Tibial nerve (tissue), 4 donors: ENCODE data around the gene FARP1. TPM values are rescaled to one million over a fixed set of nuclear protein-coding genes. Genes with fewer than 3 reads are reported as not detected.

Experiments
- DNase-seq, 2 donors: peaks; one replicate each; pipeline ENCODE4 v3.0.0-alpha.2; 2019; ENCODE audit warnings: low spot score in 2 of 2
- H3K27ac ChIP-seq, 4 donors: fragments of 200-600 bp; sonication (generic) in 3 of 4; one replicate each; pipeline ENCODE4 v1.5.1; 2017 to 2019; ENCODE audit warnings: mild to moderate bottlenecking in 1 of 4
- H3K27me3 ChIP-seq, 2 donors: fragments of 200-600 bp; sonication (generic) in 1 of 2; one replicate each; pipeline versions ENCODE4 v1.5.1 to v1.6.0; 2017 to 2019
- H3K36me3 ChIP-seq, 3 donors: fragments of 200-600 bp; sonication (generic); one replicate each; pipeline ENCODE4 v1.5.1; 2018 to 2019
- H3K4me1 ChIP-seq, 4 donors: fragments of 200-600 bp; sonication (generic) in 3 of 4; one replicate each; pipeline ENCODE4 v1.5.1; 2017 to 2019
- H3K4me3 ChIP-seq, 4 donors: fragments of 200-600 bp; sonication (generic) in 3 of 4; one replicate each; pipeline ENCODE4 v1.5.1; 2017 to 2019; ENCODE audit warnings: mild to moderate bottlenecking in 1 of 4, moderate library complexity in 1 of 4
- H3K9me3 ChIP-seq, 4 donors: fragments of 200-600 bp; sonication (generic) in 3 of 4; one replicate each; pipeline ENCODE4 v1.5.1; 2017 to 2019
- EP300 ChIP-seq, 2 donors: sonication (generic); formaldehyde crosslinking; IDR thresholded peaks; one replicate each; pipeline ENCODE4 v1.6.1; 2017; ENCODE audit warnings: antibody characterized with exemption in 2 of 2, mild to moderate bottlenecking in 1 of 2
- POLR2A ChIP-seq, 2 donors: fragments of 450-650 bp; IDR thresholded peaks; one replicate each; pipeline ENCODE4 v1.6.1; 2017; ENCODE audit warnings: antibody characterized with exemption in 2 of 2, mild to moderate bottlenecking in 2 of 2, moderate library complexity in 2 of 2
- WGBS, 2 donors: methylation state at CpG; one replicate each; pipeline ENCODE4 v1.1.5; 2018; 5-methylcytosine and 5-hydroxymethylcytosine counted together
- total RNA-seq, 4 donors: library from RNA; depleted of rRNA; stranded (reverse); fragments of >200 nt; gene quantifications; one replicate each; pipeline ENCODE4 v1.1.0, GENCODE V29; 2016
- TF ChIP-seq, protein P1 (sequence below), 5 experiments: fragments of 200-600 bp in 3 of 5; fragments of 450-650 bp in 2 of 5; sonication (generic) in 3 of 5; IDR thresholded peaks; one replicate each; pipeline ENCODE4 v1.5.1; 2016 to 2019; ENCODE audit warnings: antibody characterized with exemption in 5 of 5, mild to moderate bottlenecking in 3 of 5, moderate library complexity in 2 of 5

The FARP1 gene
- total RNA-seq, 4 donors from 2014 or later = 21.4 to 28.5 (median 24.9) TPM

GRCh38 chr13:98241976-98242375, 99.1 kb downstream of the FARP1 start:
- no peaks in the 10 kb centered on the region for H3K9me3 ChIP-seq
- H3K27ac ChIP-seq = no peak overlapping the region
- H3K36me3 ChIP-seq = no peaks in the 10 kb centered on the region
- DNase-seq = no peak
- H3K4me3 ChIP-seq = no peak overlapping the region
- H3K4me1 ChIP-seq = no peaks in the 10 kb centered on the region
- WGBS, 2 donors = 86 to 91% methylated on average over 7 of the region's 7 CpGs
- no peak for TF ChIP-seq POLR2A (IDR thresholded peaks at IDR 0.05)
- TF ChIP-seq EP300 (IDR thresholded peaks at IDR 0.05) = no peak
- TF ChIP-seq, protein P1, sequence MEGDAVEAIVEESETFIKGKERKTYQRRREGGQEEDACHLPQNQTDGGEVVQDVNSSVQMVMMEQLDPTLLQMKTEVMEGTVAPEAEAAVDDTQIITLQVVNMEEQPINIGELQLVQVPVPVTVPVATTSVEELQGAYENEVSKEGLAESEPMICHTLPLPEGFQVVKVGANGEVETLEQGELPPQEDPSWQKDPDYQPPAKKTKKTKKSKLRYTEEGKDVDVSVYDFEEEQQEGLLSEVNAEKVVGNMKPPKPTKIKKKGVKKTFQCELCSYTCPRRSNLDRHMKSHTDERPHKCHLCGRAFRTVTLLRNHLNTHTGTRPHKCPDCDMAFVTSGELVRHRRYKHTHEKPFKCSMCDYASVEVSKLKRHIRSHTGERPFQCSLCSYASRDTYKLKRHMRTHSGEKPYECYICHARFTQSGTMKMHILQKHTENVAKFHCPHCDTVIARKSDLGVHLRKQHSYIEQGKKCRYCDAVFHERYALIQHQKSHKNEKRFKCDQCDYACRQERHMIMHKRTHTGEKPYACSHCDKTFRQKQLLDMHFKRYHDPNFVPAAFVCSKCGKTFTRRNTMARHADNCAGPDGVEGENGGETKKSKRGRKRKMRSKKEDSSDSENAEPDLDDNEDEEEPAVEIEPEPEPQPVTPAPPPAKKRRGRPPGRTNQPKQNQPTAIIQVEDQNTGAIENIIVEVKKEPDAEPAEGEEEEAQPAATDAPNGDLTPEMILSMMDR (IDR thresholded peaks at IDR 0.05) = no peak
- H3K27me3 ChIP-seq = no peaks in the 10 kb centered on the region

DNA sequence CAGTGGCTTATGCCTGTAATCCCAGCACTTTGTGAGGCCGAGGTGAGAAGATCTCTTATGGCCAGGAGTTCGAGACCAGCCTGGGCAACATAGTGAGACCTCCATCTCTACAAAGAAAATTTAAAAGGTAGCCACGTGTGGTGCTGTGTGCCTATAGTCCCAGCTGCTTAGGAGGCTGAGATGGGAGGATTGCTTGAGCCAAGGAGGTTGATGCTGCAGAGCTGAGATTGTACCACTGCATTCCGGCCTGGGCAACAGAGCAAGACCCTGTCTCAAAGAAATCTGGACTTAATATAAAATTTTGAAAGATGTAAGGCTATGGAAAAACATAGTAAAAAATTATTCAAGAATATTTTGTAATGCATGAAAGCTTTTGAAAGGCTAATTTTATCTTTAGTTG, 99.5 kb downstream of the FARP1 start:
- Histone ChIP-seq H3K4me1 (no peaks in the 10 kb centered on the region), H3K9me3 (no peaks in the 10 kb centered on the region), H3K4me3 (no peak overlapping the region), H3K27ac (no peak overlapping the region), H3K27me3 (no peaks in the 10 kb centered on the region), H3K36me3 (no peaks in the 10 kb centered on the region)
- DNase-seq = no peak
- TF ChIP-seq, protein P1 (IDR thresholded peaks at IDR 0.05) = no peak
- WGBS, 2 donors = 87 to 88% methylated on average over 4 of the region's 4 CpGs

DNA sequence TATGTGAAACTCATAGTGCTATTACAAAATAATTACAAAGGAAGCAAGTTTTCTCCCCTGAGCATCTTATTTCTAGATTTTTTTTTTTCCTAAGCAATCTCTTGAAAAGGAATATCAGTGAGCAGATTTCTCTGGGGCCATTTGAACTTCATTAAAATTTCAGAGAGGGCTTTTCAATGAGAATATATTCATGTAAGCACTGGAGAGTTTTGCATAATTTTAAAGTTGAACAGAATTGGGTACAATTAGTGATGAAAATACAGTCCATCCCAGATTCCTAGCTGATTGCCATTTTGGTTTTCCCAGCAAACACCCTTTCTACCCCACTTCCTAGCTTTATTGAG, 101.0 kb downstream of the FARP1 start:
- H3K36me3 ChIP-seq = no peaks in the 10 kb centered on the region
- H3K9me3 ChIP-seq = no peaks in the 10 kb centered on the region
- no peak overlapping the region for H3K4me3 ChIP-seq
- H3K27me3 ChIP-seq = no peaks in the 10 kb centered on the region
- TF ChIP-seq POLR2A (IDR thresholded peaks at IDR 0.05) = no peak
- TF ChIP-seq EP300 (IDR thresholded peaks at IDR 0.05) = no peak
- H3K4me1 ChIP-seq = no peaks in the 10 kb centered on the region
- H3K27ac ChIP-seq = no peak overlapping the region
- DNase-seq = no peak

DNA sequence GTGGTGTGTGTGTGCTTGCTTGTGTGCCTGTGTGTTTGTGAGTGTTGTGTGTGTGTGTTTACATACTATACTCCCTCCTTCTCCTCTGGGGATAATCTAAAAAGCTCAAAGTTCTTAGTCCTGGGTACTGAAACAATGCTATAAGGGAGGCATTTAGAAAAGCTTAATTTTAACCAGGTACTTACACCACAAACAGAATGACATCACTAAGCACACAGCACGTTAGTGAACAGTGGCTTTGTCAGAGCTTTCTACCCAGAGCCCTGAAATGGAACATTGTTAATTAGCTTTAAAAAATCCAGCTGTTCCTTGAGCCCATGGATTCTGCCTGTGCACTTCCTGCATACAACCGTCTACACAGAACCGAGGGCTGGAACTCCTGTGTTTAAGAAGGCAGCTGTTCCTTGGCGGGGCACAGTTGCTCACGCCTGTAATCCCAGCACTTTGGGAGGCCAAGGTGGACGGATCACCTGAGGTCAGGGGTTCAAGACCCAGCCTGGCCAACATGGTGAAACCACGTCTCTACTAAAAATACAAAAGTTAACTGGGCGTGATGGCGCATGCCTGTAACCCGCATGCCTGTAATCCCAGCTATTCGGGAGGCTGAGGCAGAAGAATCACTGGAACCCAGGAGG, 103.8 kb downstream of the FARP1 start:
- H3K4me1 ChIP-seq = no peaks in the 10 kb centered on the region
- H3K9me3 ChIP-seq = no peaks in the 10 kb centered on the region
- no peak for DNase-seq
- H3K27me3 ChIP-seq = no peaks in the 10 kb centered on the region
- H3K4me3 ChIP-seq = no peak overlapping the region
- TF ChIP-seq EP300 (IDR thresholded peaks at IDR 0.05) = no peak
- no peak for TF ChIP-seq POLR2A (IDR thresholded peaks at IDR 0.05)
- TF ChIP-seq, protein P1 (IDR thresholded peaks at IDR 0.05) = no peak
- no peaks in the 10 kb centered on the region for H3K36me3 ChIP-seq
- H3K27ac ChIP-seq = no peak overlapping the region
- 78 to 79% methylated on average over 11 of the region's 11 CpGs for WGBS, 2 donors

DNA sequence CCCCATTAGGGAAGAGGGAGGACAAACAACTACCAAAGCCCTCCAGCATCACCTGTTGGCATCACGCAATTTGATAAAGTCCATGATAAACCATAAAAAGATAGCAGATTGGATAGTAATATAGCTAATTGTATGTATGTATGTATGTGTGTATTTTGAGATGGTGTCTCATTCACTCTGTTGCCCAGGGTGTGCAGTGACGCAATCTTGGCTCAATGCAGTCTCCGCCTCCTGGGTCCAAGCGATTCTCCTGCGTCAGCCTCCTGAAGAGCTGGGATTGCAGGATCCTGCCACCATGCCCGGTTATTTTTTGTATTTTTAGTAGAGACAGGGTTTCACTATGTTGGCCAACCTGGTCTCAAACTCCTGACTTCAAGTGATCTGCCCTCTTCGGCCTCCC, 108.8 kb downstream of the FARP1 start:
- 94 to 97% methylated on average over 7 of the region's 7 CpGs for WGBS, 2 donors
- H3K4me1 ChIP-seq = peaks cover 0 to 25% (median 0%) of the 10 kb centered on the region in 4 donors
- no peaks in the 10 kb centered on the region for H3K36me3 ChIP-seq

More for the DNA sequence above, 108.8 kb downstream of the FARP1 start:
- no peak overlapping the region for H3K4me3 ChIP-seq
- no peak overlapping the region for H3K27ac ChIP-seq
- no peaks in the 10 kb centered on the region for H3K9me3 ChIP-seq
- DNase-seq = no peak
- no peak for TF ChIP-seq POLR2A (IDR thresholded peaks at IDR 0.05)
- no peak for TF ChIP-seq EP300 (IDR thresholded peaks at IDR 0.05)
- TF ChIP-seq, protein P1 (IDR thresholded peaks at IDR 0.05) = no peak
- H3K27me3 ChIP-seq = no peaks in the 10 kb centered on the region
